ENCODE data around the gene ZBTB42.
"Not testable (repeated sequence)": the region's sequence is repeated elsewhere in the genome, so short reads cannot be mapped to it uniquely, and the experiment has no call there.

ZBTB42 gene

GRCh38 chr14:104813286-104813685 is 12.4 kb downstream of the ZBTB42 start:
- no peak for DNase-seq

GRCh38 chr14:104814701-104815100 is 13.8 kb downstream of the ZBTB42 start:
- DNase-seq: not testable (repeated sequence)

GRCh38 chr14:104816616-104816884 is 15.6 kb downstream of the ZBTB42 start:
- DNase-seq: no peak

GRCh38 chr14:104817930-104818713 is 17.2 kb downstream of the ZBTB42 start:
- no peak for DNase-seq

- no peak for DNase-seq
Observed at GRCh38 chr14:104818714-104819161, 17.8 kb downstream of the ZBTB42 start.

GRCh38 chr14:104819361-104819781 is 18.5 kb downstream of the ZBTB42 start:
- DNase-seq: no peak

- DNase-seq: no peak
Observed at GRCh38 chr14:104820669-104821228, 19.8 kb downstream of the ZBTB42 start.

- no peak for DNase-seq
Observed at GRCh38 chr14:104821229-104821945, 20.5 kb downstream of the ZBTB42 start.

GRCh38 chr14:104821971-104822608 is 21.2 kb downstream of the ZBTB42 start:
- no peak for DNase-seq

- no peak for DNase-seq
Observed at GRCh38 chr14:104822821-104823615, 22.1 kb downstream of the ZBTB42 start.

- DNase-seq: no peak
Observed at GRCh38 chr14:104824353-104824997, 23.6 kb downstream of the ZBTB42 start.

- DNase-seq: peak; percentile 79
Observed at GRCh38 chr14:104826189-104826860, 25.4 kb downstream of the ZBTB42 start.

GRCh38 chr14:104826861-104827176 is 25.9 kb downstream of the ZBTB42 start:
- DNase-seq: no peak

GRCh38 chr14:104827177-104828055 is 26.5 kb downstream of the ZBTB42 start:
- peak; percentile 47 for DNase-seq

GRCh38 chr14:104830781-104831180 is 29.9 kb downstream of the ZBTB42 start:
- DNase-seq: no peak

- DNase-seq: not testable (repeated sequence)
Observed at GRCh38 chr14:104836171-104836935, 35.5 kb downstream of the ZBTB42 start.

GRCh38 chr14:104841730-104842129 is 40.8 kb downstream of the ZBTB42 start:
- DNase-seq: no peak

GRCh38 chr14:104843006-104843405 is 42.1 kb downstream of the ZBTB42 start:
- DNase-seq: no peak

GRCh38 chr14:104843442-104844305 is 42.8 kb downstream of the ZBTB42 start:
- no peak for DNase-seq

Measured in CD4-positive, alpha-beta T cell treated with Interleukin-4 for 4 hours (primary cell).